ENCODE measurements around the gene ERP29. TPM values are rescaled to one million over a fixed set of nuclear protein-coding genes. Genes with fewer than 3 reads are reported as not detected.
A peak's percentile ranks its signal among the peaks of the same experiment; 100 is the strongest.
"Not testable (repeated sequence)": the region's sequence is repeated elsewhere in the genome, so short reads cannot be mapped to it uniquely, and the experiment has no call there.

ERP29 gene
- total RNA-seq, 1 donor from 2014 or later: 159 TPM

- FAIRE-seq (no peak), DNase-seq (ENCODE audit: low read depth) (no peak)
- TF ChIP-seq CTCF (IDR thresholded peaks at IDR 0.05; ENCODE audit: insufficient read depth, low read length, severe bottlenecking): no peak
- no peaks in the 10 kb centered on the region for H3K27me3 ChIP-seq (ENCODE audit: control insufficient read depth, insufficient read depth, low read length)
- H3K36me3 ChIP-seq (ENCODE audit: control insufficient read depth, insufficient read depth, low read length): no peaks in the 10 kb centered on the region
- no peak overlapping the region for H3K4me3 ChIP-seq (ENCODE audit: low read depth, low read length)
Measured at GRCh38 chr12:111991946-111992345, 21.3 kb upstream of the ERP29 start.

- no peak for FAIRE-seq
- no peak for DNase-seq (ENCODE audit: low read depth)
- no peaks in the 10 kb centered on the region for H3K27me3 ChIP-seq (ENCODE audit: control insufficient read depth, insufficient read depth, low read length)
- H3K4me3 ChIP-seq (ENCODE audit: low read depth, low read length): no peak overlapping the region
- no peaks in the 10 kb centered on the region for H3K36me3 ChIP-seq (ENCODE audit: control insufficient read depth, insufficient read depth, low read length)
- no peak for TF ChIP-seq CTCF (IDR thresholded peaks at IDR 0.05; ENCODE audit: insufficient read depth, low read length, severe bottlenecking)
Measured at GRCh38 chr12:111992464-111992863, 20.8 kb upstream of the ERP29 start.

- Histone ChIP-seq H3K36me3 (ENCODE audit: control insufficient read depth, insufficient read depth, low read length) (no peaks in the 10 kb centered on the region), H3K27me3 (ENCODE audit: control insufficient read depth, insufficient read depth, low read length) (no peaks in the 10 kb centered on the region), H3K4me3 (ENCODE audit: low read depth, low read length) (no peak overlapping the region)
- DNase-seq (ENCODE audit: low read depth): no peak
- no peak for TF ChIP-seq CTCF (IDR thresholded peaks at IDR 0.05; ENCODE audit: insufficient read depth, low read length, severe bottlenecking)
- FAIRE-seq: no peak
Measured at GRCh38 chr12:111993292-111994150, 19.7 kb upstream of the ERP29 start.

- not testable (repeated sequence) for H3K27me3 ChIP-seq (ENCODE audit: control insufficient read depth, insufficient read depth, low read length); H3K36me3 ChIP-seq (ENCODE audit: control insufficient read depth, insufficient read depth, low read length); FAIRE-seq
- peak overlapping the region; percentile 4 for H3K4me3 ChIP-seq (ENCODE audit: low read depth, low read length)
- DNase-seq (ENCODE audit: low read depth): peak; percentile 43
Measured at GRCh38 chr12:111994211-111995111, 18.8 kb upstream of the ERP29 start.

- FAIRE-seq (no peak), DNase-seq (ENCODE audit: low read depth) (no peak)
- no peaks in the 10 kb centered on the region for H3K36me3 ChIP-seq (ENCODE audit: control insufficient read depth, insufficient read depth, low read length)
- no peak for TF ChIP-seq CTCF (IDR thresholded peaks at IDR 0.05; ENCODE audit: insufficient read depth, low read length, severe bottlenecking)
- H3K4me3 ChIP-seq (ENCODE audit: low read depth, low read length): no peak overlapping the region
- H3K27me3 ChIP-seq (ENCODE audit: control insufficient read depth, insufficient read depth, low read length): no peaks in the 10 kb centered on the region
Measured at GRCh38 chr12:111995782-111996480, 17.3 kb upstream of the ERP29 start.

GRCh38 chr12:111997300-111997699 lies 15.9 kb upstream of the ERP29 start:
- no peak for TF ChIP-seq CTCF (IDR thresholded peaks at IDR 0.05; ENCODE audit: insufficient read depth, low read length, severe bottlenecking)
- DNase-seq (ENCODE audit: low read depth): no peak
- H3K36me3 ChIP-seq (ENCODE audit: control insufficient read depth, insufficient read depth, low read length): no peaks in the 10 kb centered on the region
- FAIRE-seq: no peak
- H3K4me3 ChIP-seq (ENCODE audit: low read depth, low read length): no peak overlapping the region
- H3K27me3 ChIP-seq (ENCODE audit: control insufficient read depth, insufficient read depth, low read length): no peaks in the 10 kb centered on the region
